ENCODE results near the gene HEXD. TPM values are rescaled to one million over a fixed set of nuclear protein-coding genes. Genes with fewer than 3 reads are reported as not detected.
A peak's percentile ranks its signal among the peaks of the same experiment; 100 is the strongest.

Gene HEXD
- total and polyA plus RNA-seq, 12 donors, result 8.9 to 292 (median 43.8) TPM

GRCh38 chr17:82446124-82446523 lies 28.0 kb downstream of the HEXD start:
- no peak for DNase-seq
- 91 to 94% (median 92%) methylated on average over 8 to 15 of the region's 15 CpGs for WGBS, 4 donors

GRCh38 chr17:82446649-82447048 lies 28.5 kb downstream of the HEXD start:
- DNase-seq, result no peak
- Histone ChIP-seq H3K9me3 (replicated peaks in 1 of 3) (no peaks in the 10 kb centered on the region), H3K4me1 (replicated peaks in 1 of 2) (peaks cover 20 to 41% of the 10 kb centered on the region in 2 donors), H3K36me3 (replicated peaks in 1 of 2) (peaks cover 0 to 18% of the 10 kb centered on the region in 2 donors), H3K27me3 (no peaks in the 10 kb centered on the region), H3K4me3 (no peak overlapping the region), H3K27ac (no peak overlapping the region)
- TF ChIP-seq CTCF (IDR thresholded peaks at IDR 0.05) (no peak), POLR2A (IDR thresholded peaks at IDR 0.05) (no peak)
- intact Hi-C loops (cut with DNase I), result no loop called here
- WGBS, 4 donors, result 89 to 100% (median 91%) methylated on average over 4 to 12 of the region's 12 CpGs

More at GRCh38 chr17:82446124-82446523, 28.0 kb downstream of the HEXD start:
- H3K9me3 ChIP-seq (replicated peaks in 1 of 3), result no peaks in the 10 kb centered on the region
- no peaks in the 10 kb centered on the region for H3K27me3 ChIP-seq
- H3K4me3 ChIP-seq, result no peak overlapping the region
- no peak for TF ChIP-seq POLR2A (IDR thresholded peaks at IDR 0.05)
- no peak for TF ChIP-seq CTCF (IDR thresholded peaks at IDR 0.05)
- peaks cover 0 to 18% of the 10 kb centered on the region in 2 donors for H3K36me3 ChIP-seq (replicated peaks in 1 of 2)
- intact Hi-C loops (cut with DNase I), result no loop called here
- H3K4me1 ChIP-seq (replicated peaks in 1 of 2), result peaks cover 20 to 36% of the 10 kb centered on the region in 2 donors
- peak overlapping the region in 1 of 5 donors; percentile 8 for H3K27ac ChIP-seq

DNA sequence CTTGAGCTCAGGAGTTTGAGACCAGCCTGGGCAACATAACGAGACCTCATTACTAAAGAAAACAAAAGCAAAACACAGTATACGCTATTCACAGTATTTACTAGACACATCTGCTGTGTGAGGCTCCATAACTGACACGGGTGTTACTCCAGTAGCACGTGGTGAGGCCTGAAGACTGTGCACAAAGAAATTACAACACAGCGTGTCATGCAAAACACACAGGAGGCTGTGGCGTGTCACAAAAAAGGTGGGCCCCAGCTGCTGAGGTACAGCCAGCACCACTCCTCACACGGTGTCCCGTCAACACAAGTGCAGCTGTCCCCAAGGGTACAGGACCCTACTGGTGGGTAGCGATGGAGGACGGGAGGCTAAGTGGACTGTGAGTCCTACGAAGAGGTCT lies 29.7 kb downstream of the HEXD start:
- intact Hi-C loops (cut with DNase I), result no loop called here
- Histone ChIP-seq H3K4me3 (no peak overlapping the region), H3K27me3 (no peaks in the 10 kb centered on the region), H3K27ac (no peak overlapping the region), H3K36me3 (replicated peaks in 1 of 2) (peaks cover 0 to 7% of the 10 kb centered on the region in 2 donors), H3K9me3 (replicated peaks in 1 of 3) (no peaks in the 10 kb centered on the region), H3K4me1 (replicated peaks in 1 of 2) (peaks cover 20 to 42% of the 10 kb centered on the region in 2 donors)
- WGBS, 4 donors, result 93 to 97% (median 94%) methylated on average over 10 to 11 of the region's 11 CpGs
- TF ChIP-seq CTCF (IDR thresholded peaks at IDR 0.05) (no peak), POLR2A (IDR thresholded peaks at IDR 0.05) (no peak)
- no peak for DNase-seq

GRCh38 chr17:82449131-82449882 lies 31.2 kb downstream of the HEXD start:
- Histone ChIP-seq H3K27me3 (no peaks in the 10 kb centered on the region), H3K36me3 (replicated peaks in 1 of 2) (no peaks in the 10 kb centered on the region), H3K4me3 (peak overlapping the region in 1 of 4 donors; percentile 73), H3K9me3 (replicated peaks in 1 of 3) (no peaks in the 10 kb centered on the region), H3K4me1 (replicated peaks in 1 of 2) (peaks cover 11 to 31% of the 10 kb centered on the region in 2 donors), H3K27ac (peak overlapping the region; percentile 69 to 90 (median 83))
- 71 to 85% (median 79%) methylated on average over 20 to 30 of the region's 30 CpGs for WGBS, 4 donors
- peak in 3 of 7 donors; percentile 31 to 62 (median 50) for DNase-seq
- intact Hi-C loops (cut with DNase I), result no loop called here
- TF ChIP-seq CTCF (IDR thresholded peaks at IDR 0.05) (no peak), POLR2A (IDR thresholded peaks at IDR 0.05) (no peak)
